ENCODE data around the gene SPACA1. TPM values are rescaled to one million over a fixed set of nuclear protein-coding genes. Genes with fewer than 3 reads are reported as not detected.
"Not testable (repeated sequence)": the region's sequence is repeated elsewhere in the genome, so short reads cannot be mapped to it uniquely, and the experiment has no call there.

SPACA1 gene, protein sequence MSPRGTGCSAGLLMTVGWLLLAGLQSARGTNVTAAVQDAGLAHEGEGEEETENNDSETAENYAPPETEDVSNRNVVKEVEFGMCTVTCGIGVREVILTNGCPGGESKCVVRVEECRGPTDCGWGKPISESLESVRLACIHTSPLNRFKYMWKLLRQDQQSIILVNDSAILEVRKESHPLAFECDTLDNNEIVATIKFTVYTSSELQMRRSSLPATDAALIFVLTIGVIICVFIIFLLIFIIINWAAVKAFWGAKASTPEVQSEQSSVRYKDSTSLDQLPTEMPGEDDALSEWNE
- polyA plus RNA-seq, result not detected in 2 replicates
- polyA minus RNA-seq, result not detected in 2 replicates

DNA sequence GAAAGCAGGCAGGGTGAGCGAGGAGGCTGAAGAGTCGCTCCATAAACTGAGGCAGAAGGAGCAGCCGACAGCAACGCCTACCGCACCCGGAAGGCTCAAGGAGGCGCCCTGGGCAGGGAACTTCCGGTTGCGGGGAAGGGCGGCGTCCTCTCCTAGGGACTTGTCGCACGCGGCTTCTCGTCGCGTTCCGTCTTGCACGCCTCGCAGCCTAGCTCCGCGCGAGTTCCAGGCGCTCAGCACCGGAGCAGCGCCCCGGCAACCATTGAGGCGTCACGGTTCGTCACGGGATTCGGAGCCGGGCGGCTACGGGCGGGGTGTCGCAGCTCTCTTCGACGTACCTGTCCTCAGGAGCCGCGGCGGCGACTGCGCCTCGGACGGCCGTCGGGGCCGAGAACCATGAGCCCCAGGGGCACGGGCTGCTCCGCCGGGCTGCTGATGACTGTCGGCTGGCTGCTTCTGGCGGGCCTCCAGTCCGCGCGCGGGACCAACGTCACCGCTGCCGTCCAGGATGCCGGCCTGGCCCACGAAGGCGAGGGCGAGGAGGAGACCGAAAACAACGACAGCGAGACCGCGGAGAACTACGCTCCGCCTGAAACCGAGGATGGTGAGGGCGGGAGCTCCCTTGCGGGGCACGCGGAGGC, at the start of gene SPACA1:
SPACA1 (plus strand) TSS at position 332 of the 641 bp plus-strand sequence; CDS start at position 397, 65 bp downstream.
- no peak for TF ChIP-seq CTCF (IDR thresholded peaks at IDR 0.05; ENCODE audit: poor library complexity, severe bottlenecking)
- no peak for TF ChIP-seq REST (IDR thresholded peaks at IDR 0.05; ENCODE audit: borderline replicate concordance)
- TF ChIP-seq RAD21 (conservative IDR thresholded peaks at IDR 0.05), result no peak
- no peak for TF ChIP-seq SMC3 (conservative IDR thresholded peaks at IDR 0.05; ENCODE audit: poor library complexity)
- TF ChIP-seq POLR2AphosphoS5 (IDR thresholded peaks at IDR 0.05), result no peak
- no peak for TF ChIP-seq EP300 (conservative IDR thresholded peaks at IDR 0.05; ENCODE audit: poor library complexity, severe bottlenecking)
- no peak for TF ChIP-seq EZH2 (IDR thresholded peaks at IDR 0.05; ENCODE audit: borderline replicate concordance, insufficient read depth, low read length, poor library complexity, severe bottlenecking)
- H3K9me3 ChIP-seq (ENCODE audit: low read length), result no peaks in the 10 kb centered on the region
- no peaks in the 10 kb centered on the region for H3K36me3 ChIP-seq (ENCODE audit: insufficient read depth, low read length)
- H3K9ac ChIP-seq (ENCODE audit: low read length), result no peak within 1 kb of the TSS
- peak within 1 kb of the TSS; percentile 52 for H3K27ac ChIP-seq (ENCODE audit: low read length)
- no peaks in the 10 kb centered on the region for H3K27me3 ChIP-seq (ENCODE audit: insufficient read depth, low read depth, low read length)
- H4K20me1 ChIP-seq (ENCODE audit: insufficient read depth), result no peaks in the 10 kb centered on the region
- H3K79me2 ChIP-seq (replicated peaks; ENCODE audit: insufficient read depth, low read length), result no peaks in the 10 kb centered on the region
- no peak within 1 kb of the TSS for H3K4me2 ChIP-seq (ENCODE audit: low read length)
- no peak within 1 kb of the TSS for H3K4me3 ChIP-seq (ENCODE audit: low read length)
- no peaks in the 10 kb centered on the region for H3F3A ChIP-seq (ENCODE audit: insufficient read depth, low read length, poor library complexity, severe bottlenecking)
- no peaks in the 10 kb centered on the region for H3K9me2 ChIP-seq (ENCODE audit: insufficient read depth, low read length)
- no peak within 1 kb of the TSS for H2AFZ ChIP-seq (ENCODE audit: low read depth, low read length)

DNA sequence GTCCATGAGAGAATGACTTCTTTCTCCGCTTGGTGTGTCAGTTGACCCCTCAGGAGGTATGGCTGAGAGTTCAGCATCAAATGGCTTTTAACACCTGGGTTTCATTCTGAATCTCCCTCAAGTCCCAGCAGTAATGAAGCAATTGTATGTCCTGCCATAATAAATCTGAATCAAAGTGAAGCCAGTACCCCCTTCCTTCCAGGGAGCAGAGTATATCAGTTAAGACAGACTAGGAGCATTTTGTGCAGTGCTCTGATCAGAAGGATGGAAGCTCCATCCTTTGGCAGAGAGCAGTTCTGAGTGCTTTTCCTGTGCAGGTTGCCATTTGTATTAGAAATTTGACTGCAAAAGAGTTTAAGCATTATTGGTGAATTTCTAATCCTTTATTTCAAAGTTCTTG, 46.9 kb upstream of the SPACA1 start:
- no peak overlapping the region for H2AFZ ChIP-seq (ENCODE audit: low read depth, low read length)
- no peak for TF ChIP-seq SMC3 (conservative IDR thresholded peaks at IDR 0.05; ENCODE audit: poor library complexity)
- TF ChIP-seq RAD21 (conservative IDR thresholded peaks at IDR 0.05), result no peak
- TF ChIP-seq POLR2AphosphoS5 (IDR thresholded peaks at IDR 0.05), result no peak
- TF ChIP-seq CTCF (IDR thresholded peaks at IDR 0.05; ENCODE audit: poor library complexity, severe bottlenecking), result no peak
- no peak for TF ChIP-seq REST (IDR thresholded peaks at IDR 0.05; ENCODE audit: borderline replicate concordance)
- TF ChIP-seq EZH2 (IDR thresholded peaks at IDR 0.05; ENCODE audit: borderline replicate concordance, insufficient read depth, low read length, poor library complexity, severe bottlenecking), result no peak
- TF ChIP-seq MXI1 (conservative IDR thresholded peaks at IDR 0.05; ENCODE audit: poor library complexity, severe bottlenecking), result no peak
- no peak for TF ChIP-seq TAF1 (IDR thresholded peaks at IDR 0.05; ENCODE audit: low read depth)
- TF ChIP-seq EP300 (conservative IDR thresholded peaks at IDR 0.05; ENCODE audit: poor library complexity, severe bottlenecking), result no peak
- no peaks in the 10 kb centered on the region for H3K9me3 ChIP-seq (ENCODE audit: low read length)
- H3K36me3 ChIP-seq (ENCODE audit: insufficient read depth, low read length), result no peaks in the 10 kb centered on the region
- no peaks in the 10 kb centered on the region for H3F3A ChIP-seq (ENCODE audit: insufficient read depth, low read length, poor library complexity, severe bottlenecking)
- no peak overlapping the region for H3K4me3 ChIP-seq (ENCODE audit: low read length)
- H3K27me3 ChIP-seq (ENCODE audit: insufficient read depth, low read depth, low read length), result no peaks in the 10 kb centered on the region
- H3K79me2 ChIP-seq (replicated peaks; ENCODE audit: insufficient read depth, low read length), result no peaks in the 10 kb centered on the region
- no peaks in the 10 kb centered on the region for H3K9me2 ChIP-seq (ENCODE audit: insufficient read depth, low read length)
- no peaks in the 10 kb centered on the region for H4K20me1 ChIP-seq (ENCODE audit: insufficient read depth)
- no peak overlapping the region for H3K4me2 ChIP-seq (ENCODE audit: low read length)
- no peak overlapping the region for H3K27ac ChIP-seq (ENCODE audit: low read length)
- H3K9ac ChIP-seq (ENCODE audit: low read length), result no peak overlapping the region

DNA sequence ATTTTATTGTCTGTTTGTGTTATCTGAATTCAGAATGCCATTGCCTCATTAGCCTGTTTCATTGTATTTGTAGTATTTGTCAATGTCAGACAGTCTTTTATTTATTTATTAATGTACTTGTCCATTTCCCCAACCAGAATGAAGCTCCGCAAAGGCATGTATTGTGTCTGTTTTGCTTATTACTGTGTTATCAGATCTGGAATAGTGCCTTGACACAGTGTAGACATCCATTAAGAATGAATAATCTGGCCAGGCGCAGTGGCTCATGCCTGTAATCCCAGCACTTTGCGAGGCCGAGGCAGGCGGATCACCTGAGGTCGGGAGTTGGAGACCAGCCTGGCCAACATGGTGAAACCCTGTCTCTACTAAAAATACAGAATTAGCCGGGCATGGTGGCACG, 46.4 kb upstream of the SPACA1 start:
- H3K4me2 ChIP-seq (ENCODE audit: low read length); H3K27me3 ChIP-seq (ENCODE audit: insufficient read depth, low read depth, low read length); H4K20me1 ChIP-seq (ENCODE audit: insufficient read depth); H3K9me2 ChIP-seq (ENCODE audit: insufficient read depth, low read length); H3K9ac ChIP-seq (ENCODE audit: low read length); H3K4me3 ChIP-seq (ENCODE audit: low read length); H3K9me3 ChIP-seq (ENCODE audit: low read length); H3K36me3 ChIP-seq (ENCODE audit: insufficient read depth, low read length); H2AFZ ChIP-seq (ENCODE audit: low read depth, low read length); H3F3A ChIP-seq (ENCODE audit: insufficient read depth, low read length, poor library complexity, severe bottlenecking); H3K27ac ChIP-seq (ENCODE audit: low read length); H3K79me2 ChIP-seq (replicated peaks; ENCODE audit: insufficient read depth, low read length): not testable (repeated sequence)
